Measurements from ENCODE around the gene KCNMA1. TPM values are rescaled to one million over a fixed set of nuclear protein-coding genes. Genes with fewer than 3 reads are reported as not detected.
"Not testable (repeated sequence)": the region's sequence is repeated elsewhere in the genome, so short reads cannot be mapped to it uniquely, and the experiment has no call there.

The KCNMA1 gene
- polyA plus RNA-seq, 1 donor from 2014 or later = 60.8 TPM

DNA sequence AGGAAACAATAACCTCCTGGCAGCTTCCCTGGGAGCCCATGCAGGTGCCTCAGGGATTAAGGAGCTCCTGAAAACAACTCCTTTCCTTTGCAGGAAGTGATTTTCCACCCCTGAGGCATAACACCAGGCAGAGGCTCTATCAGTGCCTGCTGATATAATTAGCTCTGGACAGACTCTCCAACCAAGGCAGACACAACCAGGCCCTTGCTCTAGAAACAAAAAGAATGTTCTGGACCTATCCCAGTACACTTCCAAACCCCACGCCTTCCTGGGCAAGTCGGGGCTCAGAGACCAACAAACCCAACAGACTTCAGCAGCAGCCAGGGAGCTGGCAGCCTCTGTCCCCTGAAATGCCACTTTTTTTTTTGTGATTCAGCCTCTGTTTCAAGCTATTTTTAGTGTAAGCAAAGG, 247.1 kb downstream of the KCNMA1 start:
- Histone ChIP-seq H3K27ac (ENCODE audit: low read length) (no peak overlapping the region), H2AFZ (ENCODE audit: low read depth, low read length) (no peak overlapping the region), H3F3A (ENCODE audit: insufficient read depth, low read length, poor library complexity, severe bottlenecking) (no peaks in the 10 kb centered on the region), H3K79me2 (replicated peaks; ENCODE audit: insufficient read depth, low read length) (no peaks in the 10 kb centered on the region), H3K27me3 (ENCODE audit: insufficient read depth, low read depth, low read length) (no peaks in the 10 kb centered on the region), H3K4me2 (ENCODE audit: low read length) (no peak overlapping the region), H3K36me3 (ENCODE audit: insufficient read depth, low read length) (no peaks in the 10 kb centered on the region), H3K9ac (ENCODE audit: low read length) (no peak overlapping the region), H4K20me1 (ENCODE audit: insufficient read depth) (no peaks in the 10 kb centered on the region), H3K9me2 (ENCODE audit: insufficient read depth, low read length) (no peaks in the 10 kb centered on the region), H3K4me3 (ENCODE audit: low read length) (no peak overlapping the region), H3K9me3 (ENCODE audit: low read length) (no peaks in the 10 kb centered on the region)
- TF ChIP-seq RAD21 (conservative IDR thresholded peaks at IDR 0.05) (no peak), TAF1 (IDR thresholded peaks at IDR 0.05; ENCODE audit: low read depth) (no peak), EZH2 (IDR thresholded peaks at IDR 0.05; ENCODE audit: borderline replicate concordance, insufficient read depth, low read length, poor library complexity, severe bottlenecking) (no peak), MXI1 (conservative IDR thresholded peaks at IDR 0.05; ENCODE audit: poor library complexity, severe bottlenecking) (no peak), CTCF (IDR thresholded peaks at IDR 0.05; ENCODE audit: poor library complexity, severe bottlenecking) (no peak), SMC3 (conservative IDR thresholded peaks at IDR 0.05; ENCODE audit: poor library complexity) (no peak), POLR2AphosphoS5 (IDR thresholded peaks at IDR 0.05) (no peak)
- TF ChIP-seq, protein P1, sequence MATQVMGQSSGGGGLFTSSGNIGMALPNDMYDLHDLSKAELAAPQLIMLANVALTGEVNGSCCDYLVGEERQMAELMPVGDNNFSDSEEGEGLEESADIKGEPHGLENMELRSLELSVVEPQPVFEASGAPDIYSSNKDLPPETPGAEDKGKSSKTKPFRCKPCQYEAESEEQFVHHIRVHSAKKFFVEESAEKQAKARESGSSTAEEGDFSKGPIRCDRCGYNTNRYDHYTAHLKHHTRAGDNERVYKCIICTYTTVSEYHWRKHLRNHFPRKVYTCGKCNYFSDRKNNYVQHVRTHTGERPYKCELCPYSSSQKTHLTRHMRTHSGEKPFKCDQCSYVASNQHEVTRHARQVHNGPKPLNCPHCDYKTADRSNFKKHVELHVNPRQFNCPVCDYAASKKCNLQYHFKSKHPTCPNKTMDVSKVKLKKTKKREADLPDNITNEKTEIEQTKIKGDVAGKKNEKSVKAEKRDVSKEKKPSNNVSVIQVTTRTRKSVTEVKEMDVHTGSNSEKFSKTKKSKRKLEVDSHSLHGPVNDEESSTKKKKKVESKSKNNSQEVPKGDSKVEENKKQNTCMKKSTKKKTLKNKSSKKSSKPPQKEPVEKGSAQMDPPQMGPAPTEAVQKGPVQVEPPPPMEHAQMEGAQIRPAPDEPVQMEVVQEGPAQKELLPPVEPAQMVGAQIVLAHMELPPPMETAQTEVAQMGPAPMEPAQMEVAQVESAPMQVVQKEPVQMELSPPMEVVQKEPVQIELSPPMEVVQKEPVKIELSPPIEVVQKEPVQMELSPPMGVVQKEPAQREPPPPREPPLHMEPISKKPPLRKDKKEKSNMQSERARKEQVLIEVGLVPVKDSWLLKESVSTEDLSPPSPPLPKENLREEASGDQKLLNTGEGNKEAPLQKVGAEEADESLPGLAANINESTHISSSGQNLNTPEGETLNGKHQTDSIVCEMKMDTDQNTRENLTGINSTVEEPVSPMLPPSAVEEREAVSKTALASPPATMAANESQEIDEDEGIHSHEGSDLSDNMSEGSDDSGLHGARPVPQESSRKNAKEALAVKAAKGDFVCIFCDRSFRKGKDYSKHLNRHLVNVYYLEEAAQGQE (IDR thresholded peaks at IDR 0.05; ENCODE audit: borderline replicate concordance) = no peak

- Histone ChIP-seq H3K4me3 (ENCODE audit: low read length) (no peak overlapping the region), H3K27ac (ENCODE audit: low read length) (no peak overlapping the region), H3K79me2 (replicated peaks; ENCODE audit: insufficient read depth, low read length) (no peaks in the 10 kb centered on the region), H3K4me2 (ENCODE audit: low read length) (no peak overlapping the region), H2AFZ (ENCODE audit: low read depth, low read length) (no peak overlapping the region), H3K36me3 (ENCODE audit: insufficient read depth, low read length) (no peaks in the 10 kb centered on the region), H3K27me3 (ENCODE audit: insufficient read depth, low read depth, low read length) (no peaks in the 10 kb centered on the region), H4K20me1 (ENCODE audit: insufficient read depth) (no peaks in the 10 kb centered on the region), H3K9me2 (ENCODE audit: insufficient read depth, low read length) (no peaks in the 10 kb centered on the region), H3F3A (ENCODE audit: insufficient read depth, low read length, poor library complexity, severe bottlenecking) (no peaks in the 10 kb centered on the region), H3K9ac (ENCODE audit: low read length) (no peak overlapping the region), H3K9me3 (ENCODE audit: low read length) (no peaks in the 10 kb centered on the region)
- no peak for TF ChIP-seq TAF1 (IDR thresholded peaks at IDR 0.05; ENCODE audit: low read depth)
- TF ChIP-seq, protein P1 (IDR thresholded peaks at IDR 0.05; ENCODE audit: borderline replicate concordance) = no peak
- TF ChIP-seq RAD21 (conservative IDR thresholded peaks at IDR 0.05) = no peak
- no peak for TF ChIP-seq MXI1 (conservative IDR thresholded peaks at IDR 0.05; ENCODE audit: poor library complexity, severe bottlenecking)
- no peak for TF ChIP-seq CTCF (IDR thresholded peaks at IDR 0.05; ENCODE audit: poor library complexity, severe bottlenecking)
- no peak for TF ChIP-seq SMC3 (conservative IDR thresholded peaks at IDR 0.05; ENCODE audit: poor library complexity)
- TF ChIP-seq EP300 (conservative IDR thresholded peaks at IDR 0.05; ENCODE audit: poor library complexity, severe bottlenecking) = no peak
- no peak for TF ChIP-seq EZH2 (IDR thresholded peaks at IDR 0.05; ENCODE audit: borderline replicate concordance, insufficient read depth, low read length, poor library complexity, severe bottlenecking)
- no peak for TF ChIP-seq POLR2AphosphoS5 (IDR thresholded peaks at IDR 0.05)
These were observed 249.0 kb downstream of the KCNMA1 start for GRCh38 chr10:77388571-77389100.

- H3K4me2 ChIP-seq (ENCODE audit: low read length); H3K4me3 ChIP-seq (ENCODE audit: low read length); H3K9ac ChIP-seq (ENCODE audit: low read length); H3K27me3 ChIP-seq (ENCODE audit: insufficient read depth, low read depth, low read length); H3K27ac ChIP-seq (ENCODE audit: low read length); H2AFZ ChIP-seq (ENCODE audit: low read depth, low read length); H4K20me1 ChIP-seq (ENCODE audit: insufficient read depth); H3K79me2 ChIP-seq (replicated peaks; ENCODE audit: insufficient read depth, low read length); H3K9me2 ChIP-seq (ENCODE audit: insufficient read depth, low read length); H3K36me3 ChIP-seq (ENCODE audit: insufficient read depth, low read length); H3K9me3 ChIP-seq (ENCODE audit: low read length); H3F3A ChIP-seq (ENCODE audit: insufficient read depth, low read length, poor library complexity, severe bottlenecking): not testable (repeated sequence)
These were observed 249.9 kb downstream of the KCNMA1 start for GRCh38 chr10:77387701-77388100.

Measured in neural cell (in vitro differentiated cells).